Esophagus squamous epithelium (tissue), 5 donors: ENCODE results near the gene POR. TPM values are rescaled to one million over a fixed set of nuclear protein-coding genes. Genes with fewer than 3 reads are reported as not detected.
"Not testable (repeated sequence)": the region's sequence is repeated elsewhere in the genome, so short reads cannot be mapped to it uniquely, and the experiment has no call there.

ENCODE experiments used
- DNase-seq: peaks from one replicate; lab custom pipeline; 2025; lab: John Stamatoyannopoulos, UW
- H3K27ac ChIP-seq, 4 donors: fragments of 200-600 bp; sonication (generic); one replicate each; pipeline ENCODE4 v1.5.1; 2016 to 2019; ENCODE audit warnings: mild to moderate bottlenecking in 1 of 4
- H3K27me3 ChIP-seq, 4 donors: fragments of 200-600 bp; sonication (generic); 1 replicate in 3 of 4; 2 replicates in 1 of 4; pipeline versions ENCODE4 v1.5.1 to v1.6.0; 2017 to 2021; ENCODE audit warnings: antibody characterized with exemption in 1 of 4
- H3K36me3 ChIP-seq, 3 donors: fragments of 200-600 bp; sonication (generic); one replicate each; pipeline ENCODE4 v1.5.1; 2016 to 2019
- H3K4me1 ChIP-seq, 3 donors: fragments of 200-600 bp; sonication (generic); one replicate each; pipeline ENCODE4 v1.5.1; 2017 to 2019
- H3K4me3 ChIP-seq, 4 donors: fragments of 200-600 bp; sonication (generic); 1 replicate in 3 of 4; 2 replicates in 1 of 4; pipeline ENCODE4 v1.5.1; 2016 to 2019; ENCODE audit warnings: mild to moderate bottlenecking in 2 of 4, moderate library complexity in 1 of 4
- H3K9me3 ChIP-seq, 3 donors: fragments of 200-600 bp; sonication (generic); one replicate each; pipeline ENCODE4 v1.5.1; 2016 to 2019
- POLR2A ChIP-seq, 4 donors: fragments of 450-650 bp; IDR thresholded peaks; one replicate each; pipeline ENCODE4 v1.6.1; 2017; ENCODE audit warnings: antibody characterized with exemption in 4 of 4, mild to moderate bottlenecking in 4 of 4, moderate library complexity in 3 of 4
- WGBS, 2 donors: methylation state at CpG; one replicate each; pipeline ENCODE4 v1.1.5; 2018; 5-methylcytosine and 5-hydroxymethylcytosine counted together
- intact Hi-C: fragments of 100-400 bp; cut with DNase I; formaldehyde crosslinking; loops from one replicate; pipeline ENCODE4 v1.15.0; 2022
- total RNA-seq, 4 donors: library from RNA; depleted of rRNA; stranded (reverse); fragments of >200 nt; gene quantifications; one replicate each; pipeline ENCODE4 v1.1.0, GENCODE V29; 2016
- TF ChIP-seq, protein P1 (sequence below), 6 experiments: fragments of 450-650 bp in 4 of 6; fragments of 200-600 bp in 2 of 6; sonication (generic) in 2 of 6; IDR thresholded peaks; one replicate each; pipeline ENCODE4 v1.5.1; 2016 to 2019; ENCODE audit warnings: antibody characterized with exemption in 6 of 6, mild to moderate bottlenecking in 4 of 6, moderate library complexity in 4 of 6
- donor health status: DM: yes; HTN: yes; CAD: no.

The POR gene
- total RNA-seq, 4 donors from 2014 or later = 71.0 to 116 (median 81.6) TPM

DNA sequence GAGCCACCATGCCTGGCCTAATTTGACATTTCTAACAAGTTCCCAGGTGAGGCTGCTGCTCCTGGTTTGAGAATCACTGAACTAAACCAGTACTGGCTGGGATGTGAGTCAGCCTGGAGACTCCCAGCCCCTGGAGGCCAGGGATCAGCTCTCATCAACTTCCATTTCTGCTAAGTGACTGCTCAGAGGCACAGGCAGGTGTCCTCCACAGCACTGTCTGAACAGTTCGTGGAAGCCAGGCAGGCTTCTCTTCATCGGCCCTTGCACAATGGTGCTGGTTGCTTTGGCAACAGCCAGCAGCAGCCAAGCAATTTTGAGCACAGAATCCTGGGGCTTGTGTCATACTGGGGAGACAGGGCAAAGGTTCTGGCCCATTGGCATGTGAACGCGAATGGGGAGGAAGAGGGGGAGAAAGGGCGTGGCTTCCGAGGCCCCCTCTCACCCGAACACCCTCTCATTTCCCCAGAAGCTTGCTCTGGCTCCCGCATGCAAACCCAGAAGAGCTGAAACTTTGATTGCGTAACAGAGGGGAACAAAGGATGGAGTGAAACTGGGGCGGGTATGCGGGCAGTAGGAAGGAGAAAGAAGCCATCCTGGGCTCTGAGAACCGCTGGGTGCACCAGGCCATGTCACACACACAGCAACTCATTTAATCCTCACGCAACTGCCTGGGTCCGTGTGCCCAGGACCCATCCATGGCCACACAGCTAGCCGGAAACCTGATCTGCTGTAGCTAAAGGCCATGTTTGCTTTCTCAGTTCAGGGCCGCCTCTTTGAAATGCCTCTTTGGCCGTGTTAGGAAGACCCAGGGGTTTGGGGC, 9.0 kb upstream of the POR start:
- WGBS, 2 donors = 35 to 38% methylated on average over 1 to 15 of the region's 17 CpGs
- peaks cover 8 to 15% (median 12%) of the 10 kb centered on the region in 3 donors for H3K4me1 ChIP-seq
- H3K27ac ChIP-seq = peak overlapping the region; percentile 13 to 82 (median 61)
- DNase-seq = no peak
- no peaks in the 10 kb centered on the region for H3K9me3 ChIP-seq
- no peaks in the 10 kb centered on the region for H3K36me3 ChIP-seq
- TF ChIP-seq POLR2A (IDR thresholded peaks at IDR 0.05) = no peak
- TF ChIP-seq, protein P1, sequence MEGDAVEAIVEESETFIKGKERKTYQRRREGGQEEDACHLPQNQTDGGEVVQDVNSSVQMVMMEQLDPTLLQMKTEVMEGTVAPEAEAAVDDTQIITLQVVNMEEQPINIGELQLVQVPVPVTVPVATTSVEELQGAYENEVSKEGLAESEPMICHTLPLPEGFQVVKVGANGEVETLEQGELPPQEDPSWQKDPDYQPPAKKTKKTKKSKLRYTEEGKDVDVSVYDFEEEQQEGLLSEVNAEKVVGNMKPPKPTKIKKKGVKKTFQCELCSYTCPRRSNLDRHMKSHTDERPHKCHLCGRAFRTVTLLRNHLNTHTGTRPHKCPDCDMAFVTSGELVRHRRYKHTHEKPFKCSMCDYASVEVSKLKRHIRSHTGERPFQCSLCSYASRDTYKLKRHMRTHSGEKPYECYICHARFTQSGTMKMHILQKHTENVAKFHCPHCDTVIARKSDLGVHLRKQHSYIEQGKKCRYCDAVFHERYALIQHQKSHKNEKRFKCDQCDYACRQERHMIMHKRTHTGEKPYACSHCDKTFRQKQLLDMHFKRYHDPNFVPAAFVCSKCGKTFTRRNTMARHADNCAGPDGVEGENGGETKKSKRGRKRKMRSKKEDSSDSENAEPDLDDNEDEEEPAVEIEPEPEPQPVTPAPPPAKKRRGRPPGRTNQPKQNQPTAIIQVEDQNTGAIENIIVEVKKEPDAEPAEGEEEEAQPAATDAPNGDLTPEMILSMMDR (IDR thresholded peaks at IDR 0.05) = no peak
- H3K4me3 ChIP-seq = peak overlapping the region in 1 of 4 donors; percentile 18
- no peaks in the 10 kb centered on the region for H3K27me3 ChIP-seq
- intact Hi-C loops = no loop called here

- H3K4me1 ChIP-seq = peaks cover 8 to 15% (median 12%) of the 10 kb centered on the region in 3 donors
- WGBS, 2 donors = 82 to 85% methylated on average over 10 of the region's 10 CpGs
- intact Hi-C loops = no loop called here
- no peaks in the 10 kb centered on the region for H3K36me3 ChIP-seq
- H3K4me3 ChIP-seq = no peak overlapping the region
- TF ChIP-seq, protein P1 (IDR thresholded peaks at IDR 0.05) = no peak
- no peak for TF ChIP-seq POLR2A (IDR thresholded peaks at IDR 0.05)
- DNase-seq = no peak
- H3K27ac ChIP-seq = no peak overlapping the region
- no peaks in the 10 kb centered on the region for H3K27me3 ChIP-seq
- no peaks in the 10 kb centered on the region for H3K9me3 ChIP-seq
Measured at GRCh38 chr7:75906991-75907667, 7.8 kb upstream of the POR start.

DNA sequence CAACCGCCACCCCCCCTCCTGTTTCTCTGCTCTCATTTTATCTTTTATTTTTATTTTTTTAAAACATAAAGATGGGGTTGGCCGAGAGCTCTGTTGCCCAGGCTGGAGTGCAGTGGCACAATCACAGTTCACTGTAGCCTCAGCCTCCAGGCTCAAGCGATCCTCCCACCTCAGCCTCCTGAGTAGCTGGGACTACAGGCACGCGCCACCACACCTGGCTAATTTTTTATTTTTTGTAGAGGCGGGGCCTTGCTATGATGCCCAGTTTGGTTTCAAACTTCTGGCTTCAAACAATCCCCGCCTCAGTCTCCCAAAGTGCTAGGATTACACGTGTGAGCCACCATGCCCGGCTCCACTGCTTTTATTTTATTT, 7.3 kb upstream of the POR start:
- H3K9me3 ChIP-seq, H3K36me3 ChIP-seq, intact Hi-C loops, DNase-seq, H3K4me3 ChIP-seq, H3K27me3 ChIP-seq, H3K27ac ChIP-seq: not testable (repeated sequence)
- peaks cover 8 to 15% (median 12%) of the 10 kb centered on the region in 3 donors for H3K4me1 ChIP-seq
- 94 to 95% methylated on average over 9 of the region's 9 CpGs for WGBS, 2 donors

DNA sequence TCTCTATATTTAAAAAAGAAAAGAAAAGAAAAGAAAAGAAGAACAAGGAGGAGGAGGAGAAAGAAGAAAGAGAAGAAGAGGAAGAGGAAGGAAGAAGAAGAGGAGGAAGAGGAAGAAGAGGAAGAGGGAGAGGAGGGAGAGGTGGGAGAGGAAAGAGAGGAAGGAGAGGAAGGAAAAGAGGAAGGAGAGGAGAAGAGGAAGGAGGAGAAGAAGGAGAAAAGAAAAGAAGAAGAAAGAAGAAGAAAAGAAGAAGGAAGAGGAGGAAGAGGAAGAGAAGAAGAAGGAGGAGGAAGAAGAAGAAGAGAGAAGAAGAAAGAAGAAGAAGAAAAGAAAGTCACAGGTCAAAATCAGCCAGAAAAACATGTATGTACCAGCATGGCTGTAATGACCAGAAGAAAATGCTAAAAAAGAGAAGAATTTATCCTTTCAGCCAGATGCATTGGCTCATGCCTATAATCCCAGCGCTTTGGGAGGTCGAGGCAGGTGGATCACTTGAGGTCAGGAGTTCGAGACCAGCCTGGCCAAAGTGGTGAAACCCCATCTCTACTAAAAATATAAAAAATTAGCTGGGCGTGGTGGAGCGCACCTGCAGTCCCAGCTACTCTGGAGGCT, 5.3 kb upstream of the POR start:
- no peak for DNase-seq

DNA sequence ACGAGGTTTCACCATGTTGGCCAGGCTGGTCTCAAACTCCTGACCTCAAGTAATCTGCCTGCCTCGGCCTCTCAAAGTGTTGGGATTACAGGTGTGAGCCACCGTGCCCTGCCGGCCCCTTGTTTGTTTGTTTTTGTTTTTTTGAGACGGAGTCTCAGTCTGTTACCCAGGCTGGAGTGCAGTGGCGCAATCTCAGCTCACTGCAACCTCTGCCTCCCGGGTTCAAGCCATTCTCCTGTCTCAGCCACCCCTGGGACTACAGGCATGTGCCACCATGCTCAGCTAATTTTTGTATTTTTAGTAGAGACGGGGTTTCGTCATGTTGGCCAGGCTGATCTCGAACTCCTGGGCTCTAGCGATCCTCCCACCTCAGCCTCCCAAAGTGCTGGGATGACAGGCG, 3.8 kb upstream of the POR start:
- H3K4me3 ChIP-seq, DNase-seq, H3K27ac ChIP-seq, intact Hi-C loops, H3K9me3 ChIP-seq, H3K36me3 ChIP-seq, H3K27me3 ChIP-seq: not testable (repeated sequence)
- H3K4me1 ChIP-seq = peaks cover 5 to 21% (median 7%) of the 10 kb centered on the region in 3 donors
- 65 to 71% methylated on average over 12 of the region's 12 CpGs for WGBS, 2 donors

More for the DNA sequence above, 5.3 kb upstream of the POR start:
- Histone ChIP-seq H3K9me3 (no peaks in the 10 kb centered on the region), H3K4me3 (no peak overlapping the region), H3K36me3 (no peaks in the 10 kb centered on the region), H3K4me1 (peaks cover 8 to 25% (median 12%) of the 10 kb centered on the region in 3 donors), H3K27me3 (no peaks in the 10 kb centered on the region), H3K27ac (no peak overlapping the region)
- intact Hi-C loops = no loop called here
- TF ChIP-seq, protein P1 (IDR thresholded peaks at IDR 0.05) = no peak
- TF ChIP-seq POLR2A (IDR thresholded peaks at IDR 0.05) = no peak
- WGBS, 2 donors = 82 to 88% methylated on average over 5 of the region's 5 CpGs

DNA sequence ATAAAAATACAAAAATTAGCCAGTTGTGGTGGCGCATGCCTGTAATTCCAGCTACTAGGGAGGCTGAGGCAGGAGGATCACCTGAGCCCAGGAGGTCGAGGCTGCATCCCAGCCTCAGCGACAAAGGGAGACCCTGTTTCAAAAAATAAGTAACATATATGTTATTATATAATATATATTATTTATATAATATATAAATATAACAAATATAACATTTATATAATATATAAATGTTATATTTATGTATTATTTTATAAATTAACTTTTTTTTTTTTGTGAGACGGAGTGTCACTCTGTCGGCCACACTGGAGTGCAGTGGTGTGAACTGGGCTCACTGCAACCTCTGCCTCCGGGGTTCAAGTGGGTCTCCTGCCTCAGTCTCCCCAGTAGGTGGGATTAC, 1.5 kb upstream of the POR start:
- Histone ChIP-seq H3K27me3 (no peaks in the 10 kb centered on the region), H3K27ac (no peak overlapping the region), H3K4me1 (peaks cover 8 to 37% (median 9%) of the 10 kb centered on the region in 3 donors), H3K4me3 (no peak overlapping the region), H3K9me3 (no peaks in the 10 kb centered on the region), H3K36me3 (no peaks in the 10 kb centered on the region)
- intact Hi-C loops = no loop called here
- 98 to 99% methylated on average over 6 of the region's 6 CpGs for WGBS, 2 donors
- no peak for TF ChIP-seq POLR2A (IDR thresholded peaks at IDR 0.05)
- TF ChIP-seq, protein P1 (IDR thresholded peaks at IDR 0.05) = no peak
- no peak for DNase-seq
